B cell (primary cell): ENCODE measurements around the gene GLT1D1.

Experiments
- EZH2 ChIP-seq: IDR thresholded peaks from 2 replicates; pipeline ENCODE4 v1.6.1; 2012; ENCODE audit warnings: borderline replicate concordance, low read depth, mild to moderate bottlenecking, moderate library complexity, low read length; ENCODE audit not compliant: insufficient read depth, poor library complexity, severe bottlenecking
- TF ChIP-seq, protein P1 (sequence below): fragments of 200-600 bp; IDR thresholded peaks from one replicate; pipeline ENCODE4 v1.8.0; 2022; ENCODE audit warnings: antibody characterized with exemption, mild to moderate bottlenecking

DNA sequence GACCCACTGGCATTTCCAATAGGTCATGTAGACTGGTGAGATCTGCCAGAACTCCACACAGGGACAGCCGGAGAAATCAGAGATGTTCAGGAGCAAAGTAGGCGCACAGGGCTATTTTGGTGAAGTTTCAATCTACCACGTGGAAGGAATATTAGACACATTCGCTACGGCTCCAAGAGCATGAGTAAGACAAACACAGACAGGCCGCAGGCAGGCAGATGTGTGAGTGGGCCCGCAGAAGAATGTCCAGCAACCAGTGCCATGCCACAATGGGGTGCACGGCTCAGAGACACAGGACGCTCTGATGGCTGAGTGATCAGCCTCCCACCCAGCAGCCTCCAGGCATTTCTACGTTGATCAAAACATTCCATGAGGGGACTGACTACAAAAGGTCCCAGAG is 39.9 kb upstream of the GLT1D1 start:
- TF ChIP-seq, protein P1, sequence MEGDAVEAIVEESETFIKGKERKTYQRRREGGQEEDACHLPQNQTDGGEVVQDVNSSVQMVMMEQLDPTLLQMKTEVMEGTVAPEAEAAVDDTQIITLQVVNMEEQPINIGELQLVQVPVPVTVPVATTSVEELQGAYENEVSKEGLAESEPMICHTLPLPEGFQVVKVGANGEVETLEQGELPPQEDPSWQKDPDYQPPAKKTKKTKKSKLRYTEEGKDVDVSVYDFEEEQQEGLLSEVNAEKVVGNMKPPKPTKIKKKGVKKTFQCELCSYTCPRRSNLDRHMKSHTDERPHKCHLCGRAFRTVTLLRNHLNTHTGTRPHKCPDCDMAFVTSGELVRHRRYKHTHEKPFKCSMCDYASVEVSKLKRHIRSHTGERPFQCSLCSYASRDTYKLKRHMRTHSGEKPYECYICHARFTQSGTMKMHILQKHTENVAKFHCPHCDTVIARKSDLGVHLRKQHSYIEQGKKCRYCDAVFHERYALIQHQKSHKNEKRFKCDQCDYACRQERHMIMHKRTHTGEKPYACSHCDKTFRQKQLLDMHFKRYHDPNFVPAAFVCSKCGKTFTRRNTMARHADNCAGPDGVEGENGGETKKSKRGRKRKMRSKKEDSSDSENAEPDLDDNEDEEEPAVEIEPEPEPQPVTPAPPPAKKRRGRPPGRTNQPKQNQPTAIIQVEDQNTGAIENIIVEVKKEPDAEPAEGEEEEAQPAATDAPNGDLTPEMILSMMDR: no peak
- TF ChIP-seq EZH2: no peak
